GM12891 (cell line): ENCODE results near the gene TPI1.
"Not testable (repeated sequence)": the region's sequence is repeated elsewhere in the genome, so short reads cannot be mapped to it uniquely, and the experiment has no call there.

Experiments used
- PAX5 ChIP-seq: IDR thresholded peaks from 2 replicates; pipeline ENCODE4 v1.6.1; 2011; ENCODE audit warnings: low read length, moderate library complexity, mild to moderate bottlenecking; ENCODE audit not compliant: insufficient read depth, severe bottlenecking
- POLR2A ChIP-seq: IDR thresholded peaks from 2 replicates; pipeline ENCODE4 v1.6.1; 2011; ENCODE audit warnings: low read depth, low read length, control low read depth
- POLR2AphosphoS5 ChIP-seq: IDR thresholded peaks from 2 replicates; pipeline ENCODE4 v1.6.1; 2011; ENCODE audit warnings: low read depth, low read length, control low read depth
- TAF1 ChIP-seq: IDR thresholded peaks from 2 replicates; pipeline ENCODE4 v1.6.1; 2011; ENCODE audit warnings: low read depth, low read length, control low read depth

DNA sequence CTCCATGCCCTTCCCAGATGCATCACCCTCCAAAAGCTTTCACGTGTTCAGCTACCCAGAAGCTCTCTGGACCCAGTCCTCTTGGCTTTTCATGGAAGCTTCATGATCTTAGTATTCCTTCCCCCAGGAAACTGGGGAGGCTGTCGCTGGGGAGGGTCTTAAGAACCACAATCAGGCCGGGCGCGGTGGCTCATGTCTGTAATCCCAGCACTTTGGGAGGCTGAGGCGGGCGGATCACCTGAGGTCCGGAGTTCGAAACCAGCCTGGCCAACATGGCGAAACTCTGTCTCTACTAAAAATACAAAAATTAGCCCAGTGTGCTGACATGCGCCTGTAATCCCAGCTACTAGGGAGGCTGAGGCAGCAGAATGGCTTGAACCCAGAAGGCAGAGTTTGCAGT, 40.8 kb downstream of the TPI1 start:
- not testable (repeated sequence) for TF ChIP-seq POLR2A, POLR2AphosphoS5, TAF1, PAX5
